Measurements from ENCODE around the gene SIRT3.
A peak's percentile ranks its signal among the peaks of the same experiment; 100 is the strongest.

SIRT3 gene

DNA sequence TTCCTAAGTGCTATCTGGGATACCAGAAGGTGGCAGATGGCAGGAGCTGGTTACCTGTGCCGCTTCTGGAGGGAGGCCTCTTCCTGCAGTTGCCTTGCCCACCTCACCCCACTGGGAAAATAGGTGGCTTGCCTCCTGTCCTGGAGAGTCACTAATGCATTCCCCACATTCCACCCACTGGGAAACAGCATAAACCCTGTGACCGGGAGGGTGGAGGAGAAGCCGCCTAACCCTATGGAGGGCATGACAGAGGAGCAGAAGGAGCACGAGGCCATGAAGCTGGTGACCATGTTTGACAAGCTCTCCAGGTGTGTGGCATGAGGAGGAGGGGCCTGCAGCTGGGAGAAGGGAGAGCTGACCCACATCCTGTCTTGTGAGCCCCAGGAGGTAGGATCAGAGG, 23.0 kb downstream of the SIRT3 start:
- DNase-seq = no peak

DNA sequence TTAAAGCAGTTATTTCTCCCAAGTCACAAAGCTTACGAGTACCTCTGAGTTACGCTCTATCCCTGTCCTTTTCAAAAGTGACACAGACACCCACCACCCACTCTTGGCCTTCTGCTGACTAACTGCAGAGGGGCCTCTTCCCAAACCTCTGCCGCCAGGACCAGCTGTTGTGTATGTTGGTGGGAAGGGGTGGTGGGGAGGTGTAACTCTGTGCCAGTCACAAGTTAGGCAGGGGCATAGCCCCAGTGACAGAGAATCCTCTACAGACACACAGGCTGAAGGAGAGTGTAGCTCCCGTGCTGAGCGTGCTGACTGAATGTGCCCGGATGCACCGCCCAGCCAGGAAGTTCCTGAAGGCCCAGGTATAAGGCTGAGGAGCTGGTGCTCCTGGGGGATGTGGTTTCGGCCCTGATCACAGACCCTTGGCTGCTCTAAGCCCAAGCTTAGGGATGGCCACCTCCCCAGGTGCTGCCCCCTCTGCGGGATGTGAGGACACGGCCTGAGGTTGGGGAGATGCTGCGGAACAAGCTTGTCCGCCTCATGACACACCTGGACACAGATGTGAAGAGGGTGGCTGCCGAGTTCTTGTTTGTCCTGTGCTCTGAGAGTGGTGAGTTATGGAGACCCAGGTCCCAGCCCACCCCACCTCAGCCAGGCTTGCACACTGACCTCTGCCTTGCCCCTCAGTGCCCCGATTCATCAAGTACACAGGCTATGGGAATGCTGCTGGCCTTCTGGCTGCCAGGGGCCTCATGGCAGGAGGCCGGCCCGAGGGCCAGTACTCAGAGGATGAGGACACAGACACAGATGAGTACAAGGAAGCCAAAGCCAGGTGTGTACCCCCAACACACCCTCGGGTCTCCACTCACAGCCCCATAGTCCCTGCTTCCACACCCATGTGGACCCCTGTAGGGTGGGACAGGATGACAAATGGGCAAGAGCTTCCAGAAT, 23.7 kb downstream of the SIRT3 start:
- no peak for DNase-seq

DNA sequence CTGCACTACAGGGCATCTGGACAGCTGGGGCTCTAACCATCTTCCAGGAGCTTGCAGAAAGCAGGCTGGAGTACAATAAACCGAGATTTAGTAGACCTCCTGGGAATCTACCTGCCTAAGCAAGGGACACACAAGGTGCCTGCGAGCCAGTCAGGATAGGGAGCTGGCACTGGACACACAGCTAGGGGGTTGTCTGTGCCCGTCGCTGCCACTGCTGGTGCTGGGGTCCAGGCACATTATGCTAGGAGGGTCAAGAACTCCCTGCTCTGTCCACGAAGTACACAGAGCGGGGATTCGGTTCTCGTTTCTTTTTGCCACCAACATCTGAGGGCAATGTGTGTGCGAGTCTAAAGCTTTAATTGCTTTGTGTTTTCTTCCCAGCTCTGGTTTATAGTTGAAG, 24.4 kb downstream of the SIRT3 start:
- no peak for DNase-seq

DNA sequence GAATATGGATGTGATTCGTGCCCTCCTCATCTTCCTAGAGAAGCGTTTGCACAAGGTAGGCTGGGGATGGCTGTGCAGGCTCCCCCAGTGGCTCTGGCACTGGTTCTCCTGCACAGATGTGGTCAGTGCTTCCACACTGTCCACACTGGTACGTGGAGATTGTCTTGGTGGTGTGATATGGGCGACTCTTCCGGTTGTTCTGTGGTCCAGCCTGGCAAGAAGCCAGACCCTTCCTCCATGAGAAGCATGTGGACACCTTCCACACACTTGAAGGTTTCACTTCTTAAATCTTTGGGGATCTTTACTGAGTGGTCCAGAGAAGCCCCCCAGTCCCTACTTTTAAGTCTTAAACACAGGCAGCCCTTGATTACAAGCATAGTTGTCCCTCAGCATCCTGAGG, 24.8 kb downstream of the SIRT3 start:
- DNase-seq = no peak

DNA sequence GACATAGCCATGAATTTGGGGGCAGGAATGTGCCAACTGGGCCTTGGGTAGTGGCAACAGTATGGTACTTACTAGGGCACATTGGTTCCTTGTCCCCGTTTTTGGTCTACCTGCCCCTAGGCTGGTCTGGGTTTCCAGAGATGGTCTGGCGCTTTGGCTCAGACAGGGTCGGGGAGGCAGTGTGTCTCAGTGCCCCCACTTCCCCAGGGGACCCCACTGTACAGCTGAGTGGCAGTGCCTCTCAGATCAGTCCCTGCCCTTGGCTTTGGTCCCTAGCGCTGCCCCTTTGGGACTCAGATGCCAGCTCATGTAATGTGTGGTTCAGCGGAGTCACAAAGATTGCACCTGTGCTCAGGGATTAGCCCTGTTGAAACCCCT, 25.4 kb downstream of the SIRT3 start:
- no peak for DNase-seq

DNA sequence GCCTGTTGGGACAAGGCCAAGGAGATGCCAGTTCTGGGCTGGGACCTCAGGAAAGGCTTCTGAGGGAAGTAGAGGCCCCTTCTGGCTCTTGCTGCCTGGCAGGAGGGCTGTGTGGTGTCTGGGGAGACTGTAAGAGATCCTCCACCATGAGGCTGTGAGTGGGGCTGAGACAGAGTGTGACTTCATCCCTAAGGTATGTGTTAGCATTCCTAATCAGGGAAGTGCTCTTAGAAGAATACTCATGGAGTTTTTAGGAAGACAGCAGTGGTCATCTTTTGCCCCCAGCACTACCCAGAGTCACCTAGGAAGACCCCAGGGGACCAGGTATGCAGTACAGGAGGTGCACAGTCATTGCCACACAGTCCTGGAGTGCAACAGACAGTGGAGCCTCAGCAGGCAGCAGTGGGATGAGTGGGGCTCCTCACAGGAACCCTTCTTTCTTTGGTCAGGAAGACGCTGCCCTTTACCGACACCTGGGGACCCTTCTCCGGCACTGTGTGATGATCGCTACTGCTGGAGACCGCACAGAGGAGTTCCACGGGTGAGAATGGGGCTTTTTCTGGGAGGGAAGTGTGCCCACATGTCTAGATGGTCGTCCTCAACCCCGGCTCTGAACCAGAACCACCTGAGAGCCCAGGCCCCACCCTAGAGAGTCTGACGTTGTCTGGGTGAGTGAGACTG, 25.9 kb downstream of the SIRT3 start:
- DNase-seq = no peak

DNA sequence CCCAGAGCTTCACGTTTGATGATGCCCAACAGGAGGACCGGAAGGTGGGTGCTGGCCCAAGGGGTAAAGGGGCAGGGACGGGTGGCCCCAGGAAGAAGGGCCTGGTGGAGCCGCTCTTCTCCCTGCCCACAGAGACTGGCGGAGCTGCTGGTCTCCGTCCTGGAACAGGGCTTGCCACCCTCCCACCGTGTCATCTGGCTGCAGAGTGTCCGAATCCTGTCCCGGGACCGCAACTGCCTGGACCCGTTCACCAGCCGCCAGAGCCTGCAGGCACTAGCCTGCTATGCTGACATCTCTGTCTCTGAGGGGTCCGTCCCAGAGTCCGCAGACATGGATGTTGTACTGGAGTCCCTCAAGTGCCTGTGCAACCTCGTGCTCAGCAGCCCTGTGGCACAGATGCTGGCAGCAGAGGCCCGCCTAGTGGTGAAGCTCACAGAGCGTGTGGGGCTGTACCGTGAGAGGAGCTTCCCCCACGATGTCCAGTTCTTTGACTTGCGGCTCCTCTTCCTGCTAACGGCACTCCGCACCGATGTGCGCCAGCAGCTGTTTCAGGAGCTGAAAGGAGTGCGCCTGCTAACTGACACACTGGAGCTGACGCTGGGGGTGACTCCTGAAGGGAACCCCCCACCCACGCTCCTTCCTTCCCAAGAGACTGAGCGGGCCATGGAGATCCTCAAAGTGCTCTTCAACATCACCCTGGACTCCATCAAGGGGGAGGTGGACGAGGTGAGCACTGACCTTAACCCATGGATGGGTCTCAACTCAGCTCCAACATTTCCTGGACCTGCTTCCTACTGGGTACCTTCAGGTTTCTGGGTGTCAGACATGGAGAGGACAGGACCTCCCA, 26.6 kb downstream of the SIRT3 start:
- no peak for DNase-seq

DNA sequence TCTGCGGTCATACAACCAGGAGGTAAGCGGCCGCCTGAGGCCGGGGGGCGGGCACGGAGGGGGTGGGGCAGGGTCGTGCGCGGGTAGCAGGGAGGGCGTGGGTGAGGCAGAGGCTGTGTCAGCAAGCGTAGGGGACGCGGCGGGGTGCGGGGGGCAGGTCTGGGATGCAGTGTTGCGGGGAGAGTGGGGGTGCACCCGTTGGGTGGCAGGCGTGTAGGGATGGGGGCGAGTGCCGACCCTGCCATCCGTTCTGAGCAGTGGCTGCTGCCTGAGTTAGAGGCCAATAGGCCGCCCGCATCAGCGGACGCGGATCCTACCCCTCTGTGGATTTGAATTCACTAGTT, 27.3 kb downstream of the SIRT3 start:
- DNase-seq = no peak

DNA sequence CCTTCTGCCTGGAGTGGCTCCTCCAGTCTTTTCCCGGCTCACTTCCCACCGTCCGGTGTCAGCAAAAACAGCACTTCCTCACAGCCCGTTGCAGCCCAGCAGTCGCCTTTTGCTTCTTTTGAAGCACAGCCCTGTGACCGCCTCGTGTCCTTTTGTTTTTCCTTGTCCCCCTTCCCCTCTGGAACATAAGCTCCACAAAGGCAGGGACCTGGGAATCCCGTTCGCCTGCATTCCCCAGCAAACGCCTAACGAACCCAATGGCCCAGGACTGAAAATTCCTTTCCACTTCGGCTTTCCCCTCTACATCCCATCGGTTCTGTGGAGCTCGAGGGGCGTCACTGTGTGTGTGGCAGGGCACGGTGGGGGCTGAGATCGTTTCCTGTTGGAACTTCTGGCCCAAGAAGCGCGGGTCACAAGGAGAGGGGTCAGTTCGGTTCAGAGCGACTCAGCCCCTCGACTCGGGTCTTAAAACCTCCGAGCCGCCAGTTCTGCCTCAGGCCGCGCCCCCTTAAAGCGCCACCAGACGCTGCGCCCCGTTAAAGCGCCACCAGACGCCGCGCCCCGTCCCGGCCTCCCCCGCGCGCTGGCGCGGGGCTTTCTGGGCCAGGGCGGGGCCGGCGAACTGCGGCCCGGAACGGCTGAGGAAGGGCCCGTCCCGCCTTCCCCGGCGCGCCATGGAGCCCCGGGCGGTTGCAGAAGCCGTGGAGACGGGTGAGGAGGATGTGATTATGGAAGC, 27.8 kb downstream of the SIRT3 start:
- DNase-seq = peak; percentile 85

DNA sequence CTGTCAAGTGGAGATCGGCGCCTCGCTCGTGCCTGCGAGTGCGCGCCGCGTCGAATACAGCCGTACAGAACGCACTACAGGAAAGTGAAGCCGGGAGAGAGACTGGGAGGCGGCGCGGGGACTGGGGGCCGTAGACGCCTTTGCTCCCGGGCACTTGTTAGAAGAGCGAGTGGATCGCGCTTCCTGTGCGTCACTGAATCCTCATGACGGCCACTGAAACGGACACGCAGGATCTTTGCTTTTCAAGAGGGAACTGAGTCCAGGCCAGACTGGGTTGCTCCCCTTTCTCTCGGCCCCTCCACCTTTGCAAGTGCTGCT, 28.3 kb downstream of the SIRT3 start:
- no peak for DNase-seq

DNA sequence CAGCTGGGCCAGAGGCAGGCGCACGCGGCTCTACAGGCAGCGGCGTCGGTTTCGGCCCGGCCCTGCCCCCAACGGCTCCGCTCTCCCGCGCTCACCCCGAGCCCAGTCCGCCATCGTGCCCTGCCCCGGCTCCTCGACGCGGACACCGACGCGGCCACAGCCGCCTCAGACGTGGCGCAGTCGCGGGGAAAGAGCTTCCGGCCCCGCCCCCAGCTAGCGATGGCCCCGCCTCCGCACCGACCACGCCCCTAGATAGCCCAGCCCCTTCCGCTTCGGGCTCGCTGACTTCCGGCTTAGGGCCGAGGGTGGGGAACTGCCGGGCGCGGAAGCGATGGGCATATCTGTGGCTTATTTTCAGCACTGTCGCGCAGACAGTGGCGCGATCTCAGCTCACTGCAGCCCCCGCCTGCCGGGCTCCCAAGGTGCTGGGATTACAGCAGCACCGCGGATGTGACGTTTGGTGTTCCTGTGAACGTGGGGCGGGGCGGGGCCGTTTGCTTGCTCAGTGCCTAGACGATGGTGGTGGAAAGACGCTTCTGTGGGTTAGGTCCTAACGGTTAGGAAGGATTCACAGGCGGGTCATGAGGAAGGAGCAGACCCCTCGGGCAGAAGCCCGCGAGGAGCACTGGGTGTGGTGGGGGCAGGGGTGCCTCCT, 28.8 kb downstream of the SIRT3 start, which contains the start of the genes BET1L and RIC8A:
Gene BET1L (minus strand): TSS at position 192 of the 655 bp plus-strand sequence. CDS start 78 bp downstream, at position 114.
Gene RIC8A (plus strand): TSS at position 501 of the 655 bp plus-strand sequence. CDS start 1,147 bp downstream, outside the sequence.
- DNase-seq = peak; percentile 97

DNA sequence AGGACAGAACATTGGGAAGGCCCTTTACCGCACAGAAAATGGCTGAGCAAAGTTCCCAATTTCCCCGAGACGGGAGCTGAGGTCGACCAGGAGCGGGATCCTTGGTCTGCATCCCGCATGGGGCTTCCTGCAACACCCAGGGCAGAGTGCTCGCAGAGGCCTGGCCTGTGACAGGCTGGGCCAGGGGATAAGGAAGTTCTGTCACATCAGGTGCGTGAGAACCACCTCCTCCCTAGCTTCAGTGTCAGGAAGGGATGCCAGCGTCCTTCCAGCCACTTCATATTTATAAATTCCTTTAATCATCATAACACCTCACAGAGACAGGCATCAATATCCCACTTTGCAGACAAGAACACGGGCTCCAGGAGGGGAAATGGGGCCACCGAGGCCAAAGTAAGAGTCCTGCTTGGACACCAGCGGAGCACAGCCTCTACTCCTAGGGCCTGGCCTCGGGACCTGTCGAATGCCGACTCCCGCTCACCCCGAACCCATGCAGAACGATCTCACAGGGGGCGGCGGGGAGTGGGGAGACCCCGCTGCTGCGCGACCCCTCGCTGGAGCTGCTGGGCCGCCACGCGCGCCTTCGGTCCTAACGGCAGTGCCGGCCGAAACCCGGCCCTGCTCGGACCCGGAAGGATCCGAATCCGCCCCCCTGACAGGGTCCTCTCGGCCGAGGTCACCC, 29.5 kb downstream of the SIRT3 start:
- DNase-seq = peak; percentile 16

DNA sequence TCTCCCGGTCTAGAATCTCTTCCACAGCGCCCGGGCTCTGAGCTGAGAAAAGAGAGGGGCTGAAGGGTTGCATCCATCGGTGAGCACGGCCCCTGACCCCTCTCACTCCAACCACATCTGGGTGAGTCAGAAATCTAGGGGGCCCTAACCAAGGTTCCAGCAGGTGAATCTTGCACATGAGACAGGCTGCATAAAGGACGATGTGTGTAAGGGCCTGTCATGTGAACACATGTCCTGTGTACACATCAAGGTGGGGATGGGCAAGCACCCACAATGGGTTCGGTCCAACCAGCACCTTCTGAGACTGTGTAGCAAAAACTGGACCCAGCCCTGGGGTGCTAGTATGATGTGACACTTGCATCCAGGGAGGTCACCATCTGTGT, 30.1 kb downstream of the SIRT3 start:
- peak; percentile 1 for DNase-seq

DNA sequence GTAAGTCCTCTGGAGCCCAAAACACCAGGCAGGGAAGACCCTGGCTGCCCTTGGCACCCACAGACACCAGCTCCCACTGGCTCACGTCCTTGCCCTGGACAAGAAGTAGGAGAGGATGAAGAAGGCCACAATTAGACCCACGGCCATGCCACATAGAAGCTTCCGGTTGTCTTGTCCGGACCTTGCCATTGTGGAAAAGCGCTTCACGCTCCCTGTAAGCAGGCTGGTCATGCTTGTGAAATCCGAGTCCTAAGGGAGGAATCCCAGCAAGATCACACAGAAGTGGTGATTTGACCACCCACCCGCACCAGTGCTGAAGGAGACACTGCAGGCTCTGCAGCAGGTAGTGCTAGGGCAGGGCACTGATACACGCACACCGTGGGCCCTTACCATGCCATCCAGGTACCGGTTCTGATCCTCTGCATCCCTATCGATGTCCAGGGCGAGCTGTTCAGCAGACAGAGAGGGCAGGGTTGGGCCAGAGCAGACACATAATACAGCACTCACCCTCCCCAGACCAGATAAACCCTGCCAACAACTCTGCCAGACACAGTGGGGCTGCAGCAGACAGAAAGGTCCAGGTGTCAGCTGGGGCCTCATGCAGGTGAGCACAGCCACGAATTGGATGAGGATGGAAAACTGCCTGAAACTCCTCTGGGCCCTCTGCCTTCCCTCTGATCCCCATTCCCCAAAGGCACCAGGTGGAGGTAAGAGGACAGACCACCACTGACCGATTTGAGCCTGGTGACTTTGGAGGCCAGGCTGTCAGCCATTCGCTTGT, 30.7 kb downstream of the SIRT3 start:
- DNase-seq = peak; percentile 1

DNA sequence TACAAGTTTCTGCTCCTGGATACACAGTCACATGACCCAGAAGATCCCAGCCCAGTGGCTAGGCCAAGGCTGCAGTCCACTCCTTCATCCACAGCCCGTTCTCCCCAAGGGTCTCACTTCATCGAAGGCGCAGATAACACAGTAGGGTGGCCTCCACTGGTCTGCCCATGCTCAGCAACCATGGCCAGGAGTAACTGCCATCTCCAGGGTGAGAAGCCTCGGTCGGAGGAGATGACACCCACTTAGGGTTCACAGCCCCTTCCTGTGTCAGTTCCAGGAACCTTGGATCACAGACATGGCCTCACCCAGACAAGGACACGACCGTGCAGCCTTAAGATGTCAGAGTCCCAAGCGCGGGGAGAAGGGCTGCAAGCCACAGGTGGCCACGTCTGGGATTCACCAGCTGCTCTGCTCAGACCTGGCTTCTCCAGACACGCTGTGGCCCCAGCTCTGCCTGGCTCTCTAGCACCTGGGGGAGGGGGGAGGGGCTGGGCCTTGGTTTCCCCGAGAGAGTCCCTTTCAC, 31.5 kb downstream of the SIRT3 start:
- peak; percentile 0 for DNase-seq

DNA sequence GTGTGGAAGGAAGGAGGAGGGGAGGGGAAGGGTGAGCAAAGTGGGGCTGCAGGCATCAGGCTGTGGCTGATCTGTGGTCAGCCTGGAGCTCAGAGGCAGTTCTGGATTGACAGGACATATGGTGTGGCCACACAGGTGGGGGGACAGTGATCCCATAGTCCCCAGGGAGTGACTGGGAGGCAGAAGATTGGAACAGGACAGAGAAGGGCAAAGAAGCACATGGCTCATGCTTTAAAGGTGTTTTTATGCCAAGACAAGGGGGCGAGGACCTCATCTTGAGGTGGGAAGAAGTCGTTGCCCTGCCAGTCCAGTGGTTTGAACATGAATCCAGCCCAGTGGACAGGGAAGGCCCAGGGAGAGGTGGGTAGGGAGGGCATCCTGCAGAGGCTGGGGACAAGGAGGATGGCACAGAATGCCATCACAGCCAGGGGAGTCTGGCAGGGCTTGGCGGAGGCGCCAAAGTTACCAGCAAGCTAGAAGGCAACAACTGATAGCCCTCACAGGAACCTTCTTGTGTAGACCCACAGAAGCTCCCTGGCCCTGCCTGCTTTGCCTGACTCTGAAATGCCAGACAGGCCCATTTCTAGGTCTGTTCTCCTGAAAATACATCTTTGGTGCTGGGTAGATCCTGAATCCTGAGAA, 32.1 kb downstream of the SIRT3 start:
- DNase-seq = no peak

DNA sequence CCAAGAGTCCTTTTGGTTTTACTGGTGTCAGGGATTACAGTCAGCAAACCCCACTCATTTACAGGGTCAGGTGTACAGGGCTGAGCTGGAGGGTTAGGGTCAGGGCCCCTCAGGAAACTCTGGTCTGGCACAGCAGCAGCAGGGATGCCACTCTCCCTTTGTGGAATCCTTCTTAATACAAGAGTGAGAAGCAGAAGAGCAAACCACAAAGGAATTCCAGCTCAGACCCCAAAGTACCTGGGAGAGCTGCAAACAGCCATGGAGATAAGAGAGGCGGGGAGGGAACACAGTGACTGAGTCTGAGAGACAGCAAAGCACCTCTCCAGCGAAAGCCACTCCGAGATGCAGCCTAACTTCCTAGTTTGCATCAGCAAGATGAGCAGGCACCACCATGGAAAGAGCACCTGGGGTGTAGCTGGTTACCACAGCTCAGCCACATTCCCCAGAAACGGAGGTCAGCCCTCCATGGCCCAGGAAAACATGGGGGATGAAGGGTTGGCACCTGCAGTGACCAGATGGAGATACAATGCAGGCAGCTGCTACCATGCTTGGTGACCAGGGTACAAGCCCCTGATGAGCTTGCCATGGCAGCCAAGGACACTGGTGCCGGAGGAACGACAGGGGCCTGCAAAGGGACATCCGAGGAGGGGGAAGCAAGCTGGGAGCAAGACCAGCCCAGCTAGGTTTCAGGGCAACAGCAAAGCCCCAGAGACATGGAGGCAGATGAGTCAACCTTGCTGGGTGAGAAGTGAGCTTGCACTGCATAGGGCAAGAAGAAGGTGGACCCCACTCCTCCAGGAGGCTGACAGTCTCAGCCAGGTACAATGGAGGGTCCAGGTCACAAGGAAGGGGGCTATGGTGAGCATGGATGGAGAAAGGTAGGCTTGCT, 32.8 kb downstream of the SIRT3 start:
- no peak for DNase-seq

DNA sequence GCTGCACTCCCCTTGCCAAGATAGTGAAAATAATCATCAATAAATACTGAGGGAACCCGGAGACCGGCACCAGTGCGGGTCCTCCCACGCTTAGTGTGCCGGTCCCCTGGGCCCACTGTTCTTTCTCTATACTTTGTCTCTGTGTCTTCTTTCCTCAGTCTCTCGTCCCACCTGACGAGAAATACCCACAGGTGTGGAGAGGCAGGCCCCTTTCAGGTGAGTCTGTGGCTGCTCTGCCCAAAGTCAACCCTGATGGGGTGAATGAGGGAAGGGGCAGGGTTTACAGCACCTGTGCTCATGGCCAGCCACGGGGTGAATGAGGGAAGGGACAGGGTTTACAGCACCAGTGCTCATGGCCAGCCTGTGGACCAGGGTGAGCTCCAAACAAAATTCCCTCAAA, 33.7 kb downstream of the SIRT3 start:
- peak; percentile 1 for DNase-seq

DNA sequence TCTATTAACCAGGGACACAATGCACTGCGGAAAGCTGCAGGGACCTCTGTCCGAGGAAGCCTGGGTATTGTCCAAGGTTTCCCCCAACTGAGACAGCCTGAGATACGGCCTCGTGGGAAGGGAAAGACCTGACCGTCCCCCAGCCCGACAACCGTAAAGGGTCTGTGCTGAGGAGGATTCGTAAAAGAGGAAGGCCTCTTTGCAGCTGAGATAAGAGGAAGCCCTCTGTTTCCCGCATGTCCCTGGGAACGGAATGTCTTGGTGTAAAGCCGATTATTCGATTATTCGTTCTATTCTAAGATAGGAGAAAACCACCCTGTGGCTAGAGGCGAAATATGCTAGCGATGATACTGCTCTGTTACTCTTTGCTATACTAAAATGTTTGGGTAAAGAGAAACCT, 34.2 kb downstream of the SIRT3 start:
- peak; percentile 1 for DNase-seq

All from activated naive CD4-positive, alpha-beta T cell treated with Interleukin-2 at 50 U/mL for 16 hours (primary cell).